ENCODE results near the gene STATH.

- TF ChIP-seq POLR2A (IDR thresholded peaks at IDR 0.05), result no peak
- TF ChIP-seq CTCF (IDR thresholded peaks at IDR 0.05 in 8 of 11, conservative IDR thresholded peaks at IDR 0.05 in 3 of 11), result no peak
- no peak for TF ChIP-seq POLR2AphosphoS5 (IDR thresholded peaks at IDR 0.05)
Measured at GRCh38 chr4:70023218-70023617, 27.5 kb downstream of the STATH start.

Measured in spleen (tissue), 7 donors.